HepG2 (cell line): ENCODE measurements around the gene C1orf216.

Experiments used
- ATM ChIP-seq: fragments of 450-650 bp; IDR thresholded peaks from 2 replicates; pipeline ENCODE4 v1.7.1; 2017; ENCODE audit warnings: mild to moderate bottlenecking, borderline replicate concordance
- CEBPB ChIP-seq: IDR thresholded peaks from 2 replicates; pipeline ENCODE4 v1.6.1; 2011; ENCODE audit warnings: low read depth, low read length, improper control_type of control experiment, borderline replicate concordance
- HOXA9 ChIP-seq: sonication (generic); formaldehyde crosslinking; IDR thresholded peaks from 2 replicates; pipeline ENCODE4 v1.8.1; 2022; ENCODE audit warnings: missing genetic modification reagents, mild to moderate bottlenecking, moderate library complexity, borderline replicate concordance
- MEIS2 ChIP-seq: sonication (generic); formaldehyde crosslinking; IDR thresholded peaks from 2 replicates; pipeline ENCODE4 v1.9.0; 2021; ENCODE audit warnings: mild to moderate bottlenecking, missing genetic modification reagents
- ZNF530 ChIP-seq: sonication (generic); formaldehyde crosslinking; IDR thresholded peaks from 2 replicates; pipeline ENCODE4 v1.5.0; 2020; ENCODE audit warnings: low read depth, mild to moderate bottlenecking, missing genetic modification reagents
- TF ChIP-seq, protein P1 (sequence below): sonication (generic); formaldehyde crosslinking; IDR thresholded peaks from 2 replicates; pipeline ENCODE4 v1.5.0; 2020; ENCODE audit warnings: mild to moderate bottlenecking, missing genetic modification reagents, moderate library complexity

DNA sequence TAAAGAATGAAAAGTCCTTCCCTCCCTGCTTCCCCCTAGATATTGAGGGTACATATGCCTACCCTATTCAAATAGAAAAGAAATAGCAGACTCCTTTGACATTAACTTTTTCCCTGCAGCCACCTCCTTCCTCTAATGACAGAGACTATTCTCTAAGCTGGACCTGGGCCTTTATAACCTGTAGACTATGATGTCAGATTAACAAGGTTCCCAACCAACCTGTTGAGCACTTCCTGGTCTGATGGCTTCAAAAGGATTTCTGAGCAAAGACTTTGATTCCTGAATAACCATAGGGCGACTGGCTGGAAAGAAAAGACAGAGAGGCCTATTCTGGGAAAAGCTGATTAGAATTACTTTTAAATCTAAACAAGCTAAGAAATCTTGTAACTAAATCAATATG lies 18.4 kb upstream of the C1orf216 start:
- TF ChIP-seq MEIS2 (CRISPR knock-in tag) (no peak), CEBPB (no peak), ATM (no peak), HOXA9 (CRISPR knock-in tag) (no peak), ZNF530 (CRISPR knock-in tag) (no peak)
- TF ChIP-seq, protein P1, sequence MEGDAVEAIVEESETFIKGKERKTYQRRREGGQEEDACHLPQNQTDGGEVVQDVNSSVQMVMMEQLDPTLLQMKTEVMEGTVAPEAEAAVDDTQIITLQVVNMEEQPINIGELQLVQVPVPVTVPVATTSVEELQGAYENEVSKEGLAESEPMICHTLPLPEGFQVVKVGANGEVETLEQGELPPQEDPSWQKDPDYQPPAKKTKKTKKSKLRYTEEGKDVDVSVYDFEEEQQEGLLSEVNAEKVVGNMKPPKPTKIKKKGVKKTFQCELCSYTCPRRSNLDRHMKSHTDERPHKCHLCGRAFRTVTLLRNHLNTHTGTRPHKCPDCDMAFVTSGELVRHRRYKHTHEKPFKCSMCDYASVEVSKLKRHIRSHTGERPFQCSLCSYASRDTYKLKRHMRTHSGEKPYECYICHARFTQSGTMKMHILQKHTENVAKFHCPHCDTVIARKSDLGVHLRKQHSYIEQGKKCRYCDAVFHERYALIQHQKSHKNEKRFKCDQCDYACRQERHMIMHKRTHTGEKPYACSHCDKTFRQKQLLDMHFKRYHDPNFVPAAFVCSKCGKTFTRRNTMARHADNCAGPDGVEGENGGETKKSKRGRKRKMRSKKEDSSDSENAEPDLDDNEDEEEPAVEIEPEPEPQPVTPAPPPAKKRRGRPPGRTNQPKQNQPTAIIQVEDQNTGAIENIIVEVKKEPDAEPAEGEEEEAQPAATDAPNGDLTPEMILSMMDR (CRISPR knock-in tag) = no peak
